HL-60 (cell line): ENCODE data around the gene TUBG1.

Experiments
- CTCF ChIP-seq: IDR thresholded peaks from one replicate; pipeline ENCODE4 v1.5.1; 2011; ENCODE audit warnings: low read length, control low read depth, inconsistent platforms; ENCODE audit not compliant: insufficient read depth
- SPI1 ChIP-seq: IDR thresholded peaks from 2 replicates; pipeline ENCODE4 v1.6.1; 2012; ENCODE audit warnings: low read depth, mild to moderate bottlenecking, borderline replicate concordance

GRCh38 chr17:42585353-42585752 lies 24.1 kb upstream of the TUBG1 start:
- TF ChIP-seq CTCF (no peak), SPI1 (no peak)
